Natural killer cell (primary cell): ENCODE data around the gene BCAS3. TPM values are rescaled to one million over a fixed set of nuclear protein-coding genes. Genes with fewer than 3 reads are reported as not detected.

ENCODE experiments used
- ATAC-seq, 3 donors: fragments of 150-1000 bp in 2 of 3; fragments of 200-7000 bp in 1 of 3; cut with Tn5 transposase; 1 replicate in 1 of 3; 2 replicates in 2 of 3; pipeline ENCODE4 v1.10.0; 2021; ENCODE audit warnings: mild to moderate bottlenecking in 2 of 3, moderate library complexity in 2 of 3
- DNase-seq, 2 donors: peaks; one replicate each; pipeline versions ENCODE4 v3.0.0 to v3.0.0-alpha.2; 2013 to 2021; ENCODE audit warnings: mixed read lengths in 1 of 2
- H3K27ac ChIP-seq: one replicate; pipeline ENCODE4 v1.5.1; 2013; ENCODE audit warnings: mild to moderate bottlenecking, low read length
- H3K27me3 ChIP-seq: one replicate; pipeline ENCODE4 v1.6.1; 2013; ENCODE audit warnings: low read length; ENCODE audit not compliant: control insufficient read depth, insufficient read depth
- H3K36me3 ChIP-seq: one replicate; pipeline ENCODE4 v1.6.1; 2013; ENCODE audit warnings: low read length; ENCODE audit not compliant: control insufficient read depth, insufficient read depth
- H3K4me1 ChIP-seq: one replicate; pipeline ENCODE4 v1.6.1; 2013; ENCODE audit warnings: low read length; ENCODE audit not compliant: control insufficient read depth, insufficient read depth
- H3K4me3 ChIP-seq: one replicate; pipeline ENCODE4 v1.5.1; 2013; ENCODE audit warnings: low read length
- H3K9me3 ChIP-seq: one replicate; pipeline ENCODE4 v1.6.1; 2013; ENCODE audit warnings: low read length; ENCODE audit not compliant: control insufficient read depth, insufficient read depth
- H3K27ac Mint-ChIP-seq, 2 donors: one replicate each; pipeline ENCODE4 v1.8.0; 2022; ENCODE audit warnings: mild to moderate bottlenecking in 2 of 2, mixed read lengths in 2 of 2, moderate library complexity in 1 of 2
- H3K27me3 Mint-ChIP-seq, 2 donors: one replicate each; pipeline ENCODE4 v1.8.0; 2022; ENCODE audit warnings: low read depth in 2 of 2, mixed read lengths in 2 of 2
- H3K36me3 Mint-ChIP-seq: one replicate; pipeline ENCODE4 v1.8.0; 2022; ENCODE audit warnings: mixed read lengths
- H3K4me1 Mint-ChIP-seq, 2 donors: one replicate each; pipeline ENCODE4 v1.8.0; 2022; ENCODE audit warnings: mixed read lengths in 2 of 2
- H3K4me3 Mint-ChIP-seq: one replicate; pipeline ENCODE4 v1.8.0; 2022; ENCODE audit warnings: mild to moderate bottlenecking, moderate library complexity, mixed read lengths
- H3K9me3 Mint-ChIP-seq, 2 donors: one replicate each; pipeline ENCODE4 v1.8.0; 2022; ENCODE audit warnings: mixed read lengths in 2 of 2
- CTCF ChIP-seq: fragments of 200-600 bp; IDR thresholded peaks from one replicate; pipeline ENCODE4 v1.8.0; 2022; ENCODE audit warnings: antibody characterized with exemption
- WGBS: methylation state at CpG from one replicate; pipeline ENCODE4 v1.1.7; 2013; ENCODE audit warnings: missing lambda C conversion rate; ENCODE audit not compliant: insufficient coverage; 5-methylcytosine and 5-hydroxymethylcytosine counted together
- intact Hi-C: fragments of 100-400 bp; cut with micrococcal nuclease; formaldehyde crosslinking; loops from one replicate; pipeline ENCODE4 v1.14.2; 2022
- total RNA-seq, 4 donors: library from RNA; stranded (reverse); fragments of 120-200 nt in 1 of 4; gene quantifications; one replicate each; pipeline versions ENCODE4 v1.2.3 to v1.2.4, GENCODE V29; 2013 to 2022

Gene BCAS3
- total RNA-seq, 3 donors from 2014 or later (not counting 1 experiment from before 2014, with no cell fraction given): 60.5 to 87.8 (median 72.0) TPM

- peaks cover 9 to 18% of the 10 kb centered on the region in 2 donors for H3K4me1 Mint-ChIP-seq
Observed at GRCh38 chr17:61294286-61294685, 616.6 kb downstream of the BCAS3 start.

GRCh38 chr17:61294777-61295176 lies 617.1 kb downstream of the BCAS3 start:
- Mint-ChIP-seq H3K36me3 (no peaks in the 10 kb centered on the region), H3K4me3 (no peak overlapping the region), H3K27ac (peak overlapping the region; percentile 42 to 52), H3K27me3 (no peaks in the 10 kb centered on the region), H3K9me3 (no peaks in the 10 kb centered on the region), H3K4me1 (peaks cover 9 to 18% of the 10 kb centered on the region in 2 donors)
- intact Hi-C loops: no loop called here
- H3K27me3 ChIP-seq: no peaks in the 10 kb centered on the region
- no peak for TF ChIP-seq CTCF
- ATAC-seq: peak; percentile 85 to 96 (median 93)
- H3K27ac ChIP-seq: no peak overlapping the region
- DNase-seq: no peak
- 61% methylated on average over 3 of the region's 3 CpGs for WGBS
- no peaks in the 10 kb centered on the region for H3K36me3 ChIP-seq
- H3K4me1 ChIP-seq: peaks cover 8% of the 10 kb centered on the region
- no peaks in the 10 kb centered on the region for H3K9me3 ChIP-seq
- H3K4me3 ChIP-seq: no peak overlapping the region

More at GRCh38 chr17:61294286-61294685, 616.6 kb downstream of the BCAS3 start:
- WGBS: no CpG with 5 or more reads among the region's 2 CpGs
- Histone ChIP-seq H3K36me3 (no peaks in the 10 kb centered on the region), H3K4me1 (peaks cover 8% of the 10 kb centered on the region), H3K27me3 (no peaks in the 10 kb centered on the region), H3K9me3 (no peaks in the 10 kb centered on the region), H3K4me3 (no peak overlapping the region), H3K27ac (no peak overlapping the region)
- intact Hi-C loops: no loop called here
- TF ChIP-seq CTCF: no peak
- Mint-ChIP-seq H3K9me3 (no peaks in the 10 kb centered on the region), H3K36me3 (no peaks in the 10 kb centered on the region), H3K27ac (peak overlapping the region; percentile 42 to 52), H3K27me3 (no peaks in the 10 kb centered on the region), H3K4me3 (no peak overlapping the region)
- ATAC-seq: no peak
- no peak for DNase-seq

- Histone ChIP-seq H3K4me1 (peaks cover 8% of the 10 kb centered on the region), H3K27me3 (no peaks in the 10 kb centered on the region), H3K9me3 (no peaks in the 10 kb centered on the region), H3K36me3 (no peaks in the 10 kb centered on the region), H3K27ac (no peak overlapping the region), H3K4me3 (no peak overlapping the region)
- ATAC-seq (no peak), DNase-seq (no peak)
- Mint-ChIP-seq H3K36me3 (no peaks in the 10 kb centered on the region), H3K4me3 (no peak overlapping the region), H3K9me3 (no peaks in the 10 kb centered on the region), H3K4me1 (peaks cover 9 to 18% of the 10 kb centered on the region in 2 donors), H3K27ac (no peak overlapping the region), H3K27me3 (no peaks in the 10 kb centered on the region)
- WGBS: 96% methylated on average over 1 of the region's 2 CpGs
- no peak for TF ChIP-seq CTCF
- intact Hi-C loops: no loop called here
Observed at GRCh38 chr17:61296058-61296457, 618.4 kb downstream of the BCAS3 start.
